A549 treated with AZD2906 at 1 μM for 4 hours (cell line): Measurements from ENCODE around the gene PTPDC1. TPM values are rescaled to one million over a fixed set of nuclear protein-coding genes. Genes with fewer than 3 reads are reported as not detected.

Experiments used
- total RNA-seq: library from RNA; stranded (reverse); fragments of 200-300 nt; extraction: Qiagen RNA extraction; gene quantifications from 5 replicates; pipeline ENCODE4 v1.2.3, GENCODE V29; 2022

Gene PTPDC1, protein sequence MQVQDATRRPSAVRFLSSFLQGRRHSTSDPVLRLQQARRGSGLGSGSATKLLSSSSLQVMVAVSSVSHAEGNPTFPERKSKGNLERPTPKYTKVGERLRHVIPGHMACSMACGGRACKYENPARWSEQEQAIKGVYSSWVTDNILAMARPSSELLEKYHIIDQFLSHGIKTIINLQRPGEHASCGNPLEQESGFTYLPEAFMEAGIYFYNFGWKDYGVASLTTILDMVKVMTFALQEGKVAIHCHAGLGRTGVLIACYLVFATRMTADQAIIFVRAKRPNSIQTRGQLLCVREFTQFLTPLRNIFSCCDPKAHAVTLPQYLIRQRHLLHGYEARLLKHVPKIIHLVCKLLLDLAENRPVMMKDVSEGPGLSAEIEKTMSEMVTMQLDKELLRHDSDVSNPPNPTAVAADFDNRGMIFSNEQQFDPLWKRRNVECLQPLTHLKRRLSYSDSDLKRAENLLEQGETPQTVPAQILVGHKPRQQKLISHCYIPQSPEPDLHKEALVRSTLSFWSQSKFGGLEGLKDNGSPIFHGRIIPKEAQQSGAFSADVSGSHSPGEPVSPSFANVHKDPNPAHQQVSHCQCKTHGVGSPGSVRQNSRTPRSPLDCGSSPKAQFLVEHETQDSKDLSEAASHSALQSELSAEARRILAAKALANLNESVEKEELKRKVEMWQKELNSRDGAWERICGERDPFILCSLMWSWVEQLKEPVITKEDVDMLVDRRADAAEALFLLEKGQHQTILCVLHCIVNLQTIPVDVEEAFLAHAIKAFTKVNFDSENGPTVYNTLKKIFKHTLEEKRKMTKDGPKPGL
- 3.4 to 4.5 TPM (median 4.1 TPM) in 5 replicates for total RNA-seq

DNA sequence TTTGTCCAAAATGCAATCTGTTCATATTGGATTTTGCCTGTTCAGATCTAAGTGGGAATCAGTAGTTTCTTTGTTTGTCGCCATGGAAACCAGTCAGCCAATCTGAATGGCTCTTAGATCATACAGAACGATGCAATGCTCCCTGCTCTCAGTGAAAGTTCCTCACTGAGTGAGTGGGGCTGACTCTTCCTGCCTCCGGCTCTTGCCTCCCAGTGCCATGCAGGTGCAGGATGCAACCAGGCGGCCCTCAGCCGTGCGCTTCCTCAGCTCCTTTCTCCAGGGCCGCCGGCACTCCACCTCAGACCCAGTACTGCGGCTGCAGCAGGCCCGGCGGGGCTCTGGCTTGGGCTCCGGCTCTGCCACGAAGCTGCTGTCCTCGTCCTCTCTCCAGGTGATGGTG lies at the start of gene PTPDC1:
Gene PTPDC1, plus strand, starts transcription at position 151 of the 400 bp plus-strand sequence. Its CDS starts 67 bp downstream, at position 218.

Other genes with a start within 250 kb of the PTPDC1 start
- 7.3 to 12.4 TPM (median 11.5 TPM) in 5 replicates for gene BARX1, start 129.1 kb upstream of the PTPDC1 start, total RNA-seq
- gene ZNF169, start 174.8 kb downstream of the PTPDC1 start, total RNA-seq: 1.2 to 1.7 TPM (median 1.5 TPM) in 5 replicates
- 0.02 TPM in 1 of 5 replicates, not detected in the others for gene NUTM2F, start 244.2 kb downstream of the PTPDC1 start, total RNA-seq